Karpas-422 (cell line): ENCODE measurements around the gene CDCP1. TPM values are rescaled to one million over a fixed set of nuclear protein-coding genes. Genes with fewer than 3 reads are reported as not detected.
A peak's percentile ranks its signal among the peaks of the same experiment; 100 is the strongest.

Experiments
- DNase-seq: peaks from one replicate; pipeline ENCODE4 v3.0.0-alpha.2; 2015
- H2AFZ ChIP-seq: fragments of 200-600 bp; sonication (generic); 2 replicates; pipeline ENCODE4 v1.6.1; 2014; ENCODE audit warnings: antibody characterized with exemption, low read length, mixed read lengths
- H3K27ac ChIP-seq: fragments of 200-600 bp; sonication (generic); 2 replicates; pipeline ENCODE4 v1.5.1; 2014; ENCODE audit warnings: mild to moderate bottlenecking, low read length, moderate library complexity
- H3K27me3 ChIP-seq: fragments of 200-600 bp; sonication (generic); 2 replicates; pipeline ENCODE4 v1.6.1; 2014; ENCODE audit warnings: low read length, mixed read lengths
- H3K36me3 ChIP-seq: fragments of 200-600 bp; sonication (generic); 2 replicates; pipeline ENCODE4 v1.6.1; 2014; ENCODE audit warnings: low read length, mixed read lengths; ENCODE audit not compliant: insufficient read depth
- H3K4me1 ChIP-seq: fragments of 200-600 bp; sonication (generic); 2 replicates; pipeline ENCODE4 v1.6.1; 2014; ENCODE audit warnings: mild to moderate bottlenecking, low read length, mixed read lengths
- H3K4me2 ChIP-seq: fragments of 200-600 bp; sonication (generic); 2 replicates; pipeline ENCODE4 v1.6.1; 2014; ENCODE audit warnings: low read length, low read depth, mild to moderate bottlenecking; ENCODE audit not compliant: poor library complexity, severe bottlenecking
- H3K4me3 ChIP-seq: fragments of 200-600 bp; sonication (generic); 2 replicates; pipeline ENCODE4 v1.5.1; 2014; ENCODE audit warnings: mild to moderate bottlenecking, antibody characterized with exemption, low read length, mixed read lengths
- H3K79me2 ChIP-seq: fragments of 200-600 bp; sonication (generic); 2 replicates; pipeline ENCODE4 v1.6.1; 2014; ENCODE audit warnings: mild to moderate bottlenecking, low read length, mixed read lengths
- H3K9ac ChIP-seq: fragments of 200-600 bp; sonication (generic); 2 replicates; pipeline ENCODE4 v1.6.0; 2014; ENCODE audit warnings: low read length
- H3K9me2 ChIP-seq: fragments of 200-600 bp; sonication (generic), shearing (Covaris generic); replicated peaks from 2 replicates; pipeline ENCODE4 v1.6.0; 2014; ENCODE audit warnings: mild to moderate bottlenecking, low read length, moderate library complexity; ENCODE audit not compliant: insufficient read depth
- H3K9me3 ChIP-seq: fragments of 300-700, 200-600 bp; sonication (generic); 2 replicates; pipeline ENCODE4 v1.6.1; 2014; ENCODE audit warnings: low read length, mixed read lengths
- H4K20me1 ChIP-seq: fragments of 200-600 bp; sonication (generic); 2 replicates; pipeline ENCODE4 v1.6.1; 2014; ENCODE audit warnings: mild to moderate bottlenecking, antibody characterized with exemption, low read length, low read depth; ENCODE audit not compliant: insufficient read depth
- small RNA-seq: library from RNA; depleted of rRNA; stranded (forward); fragments of <200 nt; gene quantifications from one replicate; pipeline ENCODE3, GENCODE V24; 2014
- total RNA-seq: library from RNA; depleted of rRNA; stranded (reverse); fragments of >200 nt; shearing (Covaris generic); gene quantifications from 2 replicates; pipeline ENCODE4 v1.2.3, GENCODE V29; 2014; ENCODE audit warnings: low replicate concordance; rRNA removed

CDCP1 gene
- total RNA-seq, 1 experiment from 2014 or later = not detected

- H2AFZ ChIP-seq = no peak overlapping the region
- H3K4me1 ChIP-seq = peaks cover 10% of the 10 kb centered on the region
- no peak overlapping the region for H3K4me2 ChIP-seq
- no peak overlapping the region for H3K27ac ChIP-seq
- no peaks in the 10 kb centered on the region for H3K79me2 ChIP-seq
- no peaks in the 10 kb centered on the region for H3K27me3 ChIP-seq
- no peaks in the 10 kb centered on the region for H4K20me1 ChIP-seq
- no peaks in the 10 kb centered on the region for H3K36me3 ChIP-seq
- H3K9me2 ChIP-seq = no peaks in the 10 kb centered on the region
- H3K9me3 ChIP-seq = no peaks in the 10 kb centered on the region
- DNase-seq = peak; percentile 55
- H3K4me3 ChIP-seq = no peak overlapping the region
- no peak overlapping the region; the same call in 1 of the 2 replicates for H3K9ac ChIP-seq
Observed at GRCh38 chr3:45034612-45035252, 111.4 kb downstream of the CDCP1 start.

GRCh38 chr3:45033791-45034190 lies 112.4 kb downstream of the CDCP1 start:
- Histone ChIP-seq H2AFZ (no peak overlapping the region), H3K9me2 (no peaks in the 10 kb centered on the region), H3K9ac (no peak overlapping the region), H3K36me3 (no peaks in the 10 kb centered on the region), H3K27ac (no peak overlapping the region), H4K20me1 (no peaks in the 10 kb centered on the region), H3K79me2 (no peaks in the 10 kb centered on the region), H3K9me3 (no peaks in the 10 kb centered on the region), H3K4me1 (peaks cover 10% of the 10 kb centered on the region), H3K4me3 (no peak overlapping the region), H3K27me3 (no peaks in the 10 kb centered on the region), H3K4me2 (no peak overlapping the region)
- DNase-seq = no peak

Small RNA genes lying within 50 kb of the gene (small RNA-seq; reads per million reads assigned to genes)
- gene RNU5B-3P = 0.59 reads per million, percentile 14 among the genes with 10 or more reads in this experiment

Other genes starting within 250 kb of the CDCP1 start
- gene ZDHHC3, start 170.2 kb downstream of the CDCP1 start, total RNA-seq = 70.9 and 93.4 TPM in 2 replicates
- gene EXOSC7, start 170.1 kb downstream of the CDCP1 start, total RNA-seq = 67.1 and 78.6 TPM in 2 replicates
- not detected in 2 replicates for gene CLEC3B, start 120.1 kb downstream of the CDCP1 start, total RNA-seq
- gene TMEM158, start 79.9 kb upstream of the CDCP1 start, total RNA-seq = not detected in 2 replicates
- gene LARS2, start 242.2 kb upstream of the CDCP1 start, total RNA-seq = 17.7 and 19.6 TPM in 2 replicates